ENCODE data around the gene KCNQ1. TPM values are rescaled to one million over a fixed set of nuclear protein-coding genes. Genes with fewer than 3 reads are reported as not detected.

KCNQ1 gene
- total RNA-seq, 2 experiments from 2014 or later = 20.4 to 26.0 TPM

- Mint-ChIP-seq H3K9me3 (ENCODE audit: insufficient read depth) (no peaks in the 10 kb centered on the region), H3K4me1 (ENCODE audit: low read depth) (no peaks in the 10 kb centered on the region), H3K36me3 (ENCODE audit: low read depth) (no peaks in the 10 kb centered on the region), H3K27me3 (ENCODE audit: low read depth) (no peaks in the 10 kb centered on the region), H3K4me3 (no peak overlapping the region), H3K27ac (no peak overlapping the region)
- POLR2A ChIA-PET = no interaction called here
- DNase-seq = no peak
- ATAC-seq = no peak
- CTCF ChIA-PET = no interaction called here
These were observed 132.5 kb downstream of the KCNQ1 start for GRCh38 chr11:2577031-2577990.

- Mint-ChIP-seq H3K36me3 (ENCODE audit: low read depth) (no peaks in the 10 kb centered on the region), H3K27ac (no peak overlapping the region), H3K27me3 (ENCODE audit: low read depth) (no peaks in the 10 kb centered on the region), H3K4me3 (no peak overlapping the region), H3K9me3 (ENCODE audit: insufficient read depth) (no peaks in the 10 kb centered on the region), H3K4me1 (ENCODE audit: low read depth) (no peaks in the 10 kb centered on the region)
- POLR2A ChIA-PET = no interaction called here
- CTCF ChIA-PET = no interaction called here
- ATAC-seq (no peak), DNase-seq (no peak)
These were observed 133.5 kb downstream of the KCNQ1 start for GRCh38 chr11:2577991-2578928.

DNA sequence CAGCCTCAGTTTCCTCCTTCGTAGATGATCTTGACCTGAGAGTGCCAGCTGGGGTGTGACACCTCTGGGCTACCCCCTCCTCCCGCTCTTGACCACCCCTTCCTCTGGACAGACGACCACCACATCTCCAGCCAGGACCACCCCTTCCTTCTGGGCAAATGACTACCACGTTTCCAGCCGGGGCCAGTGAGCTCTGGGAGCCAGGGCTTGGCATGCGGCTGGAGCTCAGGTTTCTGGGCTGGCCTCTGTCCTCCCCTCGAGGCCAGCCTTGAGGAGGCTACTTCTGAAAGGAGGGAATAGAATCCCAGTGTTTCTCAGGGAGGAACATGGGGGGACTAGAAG, 134.1 kb downstream of the KCNQ1 start:
- Mint-ChIP-seq H3K36me3 (ENCODE audit: low read depth) (no peaks in the 10 kb centered on the region), H3K27me3 (ENCODE audit: low read depth) (no peaks in the 10 kb centered on the region), H3K4me1 (ENCODE audit: low read depth) (no peaks in the 10 kb centered on the region), H3K4me3 (no peak overlapping the region), H3K27ac (no peak overlapping the region), H3K9me3 (ENCODE audit: insufficient read depth) (no peaks in the 10 kb centered on the region)
- ATAC-seq (no peak), DNase-seq (no peak)
- POLR2A ChIA-PET = no interaction called here
- CTCF ChIA-PET = no interaction called here

GRCh38 chr11:2579315-2580060, 134.7 kb downstream of the KCNQ1 start:
- CTCF ChIA-PET = no interaction called here
- Mint-ChIP-seq H3K4me1 (ENCODE audit: low read depth) (no peaks in the 10 kb centered on the region), H3K36me3 (ENCODE audit: low read depth) (no peaks in the 10 kb centered on the region), H3K27ac (no peak overlapping the region), H3K4me3 (no peak overlapping the region), H3K27me3 (ENCODE audit: low read depth) (no peaks in the 10 kb centered on the region), H3K9me3 (ENCODE audit: insufficient read depth) (no peaks in the 10 kb centered on the region)
- POLR2A ChIA-PET = no interaction called here
- no peak for ATAC-seq
- DNase-seq = no peak

DNA sequence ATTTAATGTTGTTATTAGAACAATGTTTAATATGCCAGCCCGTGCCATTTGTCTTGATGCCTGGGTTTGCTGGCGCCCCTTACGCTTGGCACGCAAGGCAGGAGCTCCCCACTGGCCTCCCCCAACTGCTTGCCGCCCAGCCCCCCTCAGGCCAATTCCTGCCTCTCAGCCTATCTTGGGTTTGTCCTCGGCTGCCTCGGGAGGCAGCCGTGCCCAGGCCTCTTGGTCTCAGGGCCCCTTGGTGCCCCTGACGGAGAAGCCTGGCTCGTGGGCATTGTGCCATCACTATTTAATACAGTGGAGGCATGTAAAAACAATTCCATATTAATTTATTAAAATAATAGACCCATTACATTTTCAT, 135.2 kb downstream of the KCNQ1 start:
- Mint-ChIP-seq H3K36me3 (ENCODE audit: low read depth) (no peaks in the 10 kb centered on the region), H3K27me3 (ENCODE audit: low read depth) (no peaks in the 10 kb centered on the region), H3K9me3 (ENCODE audit: insufficient read depth) (no peaks in the 10 kb centered on the region), H3K4me1 (ENCODE audit: low read depth) (no peaks in the 10 kb centered on the region), H3K27ac (no peak overlapping the region), H3K4me3 (no peak overlapping the region)
- ATAC-seq (no peak), DNase-seq (no peak)
- CTCF ChIA-PET = no interaction called here
- POLR2A ChIA-PET = no interaction called here

DNA sequence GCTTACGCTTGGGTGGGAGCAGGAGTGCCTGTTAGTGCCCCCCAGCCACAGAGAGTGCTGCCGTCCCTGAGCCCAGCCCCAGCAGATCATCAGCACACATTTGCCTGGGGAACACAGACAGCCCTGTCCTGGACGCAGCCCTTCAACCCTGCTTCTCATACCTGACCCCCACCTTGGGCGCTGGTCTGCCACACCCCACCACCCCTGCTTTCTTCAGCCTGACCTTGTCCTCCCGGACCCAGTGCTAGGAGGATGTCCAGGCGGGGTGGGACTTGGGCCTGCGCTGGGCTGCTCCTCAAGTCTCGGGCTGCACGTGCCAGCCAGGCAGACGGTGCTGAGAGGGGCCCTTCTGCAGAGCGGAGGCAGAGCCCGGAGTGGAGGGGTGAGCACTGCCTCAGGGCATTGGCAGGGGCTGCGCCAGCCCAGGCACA, 135.8 kb downstream of the KCNQ1 start:
- no peak for ATAC-seq
- ChIA-PET CTCF (no interaction called here), POLR2A (no interaction called here)
- Mint-ChIP-seq H3K27me3 (ENCODE audit: low read depth) (no peaks in the 10 kb centered on the region), H3K27ac (no peak overlapping the region), H3K36me3 (ENCODE audit: low read depth) (no peaks in the 10 kb centered on the region), H3K4me1 (ENCODE audit: low read depth) (no peaks in the 10 kb centered on the region), H3K9me3 (ENCODE audit: insufficient read depth) (no peaks in the 10 kb centered on the region), H3K4me3 (no peak overlapping the region)
- DNase-seq = no peak

DNA sequence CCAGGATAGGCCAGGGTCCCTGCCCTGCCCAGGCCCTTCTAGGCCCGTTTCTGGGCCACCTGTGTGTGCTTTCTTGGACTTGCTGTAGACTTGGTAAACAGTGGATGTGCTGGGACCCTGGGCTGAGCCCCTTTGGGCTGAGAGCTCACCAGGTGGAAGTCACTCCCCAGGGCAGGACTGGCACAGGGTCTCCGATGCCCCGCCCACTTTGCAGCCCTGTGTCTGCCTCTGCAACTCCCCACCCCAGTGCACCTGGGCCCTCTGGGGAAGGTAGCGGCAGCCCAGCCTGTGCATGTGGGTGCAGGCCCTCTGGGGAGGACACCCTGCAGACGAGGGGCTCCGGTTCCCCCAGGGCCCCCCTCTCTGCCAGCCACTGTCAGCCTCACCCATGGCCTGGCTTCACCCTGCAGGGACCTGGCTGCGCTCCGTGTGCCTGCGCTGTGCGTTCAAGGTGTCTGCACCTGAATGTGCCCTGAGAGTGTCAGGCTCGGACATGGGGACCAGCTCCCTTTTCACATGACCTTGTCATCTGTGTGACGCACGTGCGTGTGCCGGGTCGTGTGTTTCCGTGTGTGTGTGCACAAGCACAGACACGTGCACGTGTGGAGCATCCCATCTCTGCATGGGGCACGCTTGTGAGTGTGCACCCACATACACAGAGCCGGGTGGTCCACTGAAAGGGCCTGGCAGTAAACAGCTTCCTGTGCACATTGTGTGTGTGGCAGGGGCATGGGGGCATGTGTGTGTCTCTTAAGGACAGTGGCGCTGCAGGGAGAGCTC, 136.5 kb downstream of the KCNQ1 start:
- DNase-seq = no peak

DNA sequence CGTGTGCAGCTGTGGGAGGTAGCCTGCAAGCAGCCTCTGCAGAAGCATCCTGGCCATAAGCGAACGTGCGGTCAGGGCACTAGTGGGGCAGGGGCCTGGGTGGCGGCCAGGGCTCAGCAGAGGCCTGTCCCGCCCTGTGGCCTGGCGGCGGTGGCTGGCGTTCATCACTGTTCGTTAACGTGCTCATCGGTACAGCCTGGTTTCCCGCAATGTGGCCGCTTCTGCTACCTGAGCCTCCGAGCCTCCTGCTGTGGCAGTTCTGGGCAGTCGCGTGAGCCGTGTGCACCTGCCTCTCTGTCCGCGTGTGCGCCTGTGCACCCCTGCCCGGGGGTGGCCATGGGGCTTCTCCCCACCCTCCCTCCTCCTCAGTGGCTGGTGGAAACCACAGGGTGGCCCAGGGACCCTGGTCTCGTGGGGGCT, 137.1 kb downstream of the KCNQ1 start:
- no peak overlapping the region for H3K27ac Mint-ChIP-seq
- H3K9me3 Mint-ChIP-seq (ENCODE audit: insufficient read depth) = no peaks in the 10 kb centered on the region
- POLR2A ChIA-PET = no interaction called here
- CTCF ChIA-PET = no interaction called here
- H3K27me3 Mint-ChIP-seq (ENCODE audit: low read depth) = no peaks in the 10 kb centered on the region
- DNase-seq (no peak), ATAC-seq (no peak)
- no peaks in the 10 kb centered on the region for H3K36me3 Mint-ChIP-seq (ENCODE audit: low read depth)
- H3K4me3 Mint-ChIP-seq = no peak overlapping the region
- H3K4me1 Mint-ChIP-seq (ENCODE audit: low read depth) = no peaks in the 10 kb centered on the region

More for the DNA sequence above, 136.5 kb downstream of the KCNQ1 start:
- no peaks in the 10 kb centered on the region for H3K4me1 Mint-ChIP-seq (ENCODE audit: low read depth)
- H3K27me3 Mint-ChIP-seq (ENCODE audit: low read depth) = no peaks in the 10 kb centered on the region
- H3K9me3 Mint-ChIP-seq (ENCODE audit: insufficient read depth) = no peaks in the 10 kb centered on the region
- no peak for ATAC-seq
- H3K36me3 Mint-ChIP-seq (ENCODE audit: low read depth) = no peaks in the 10 kb centered on the region
- CTCF ChIA-PET = no interaction called here
- H3K27ac Mint-ChIP-seq = no peak overlapping the region
- POLR2A ChIA-PET = no interaction called here
- no peak overlapping the region for H3K4me3 Mint-ChIP-seq

- ChIA-PET POLR2A (no interaction called here), CTCF (no interaction called here)
- Mint-ChIP-seq H3K9me3 (ENCODE audit: insufficient read depth) (no peaks in the 10 kb centered on the region), H3K27me3 (ENCODE audit: low read depth) (no peaks in the 10 kb centered on the region), H3K4me3 (no peak overlapping the region), H3K4me1 (ENCODE audit: low read depth) (no peaks in the 10 kb centered on the region), H3K36me3 (ENCODE audit: low read depth) (no peaks in the 10 kb centered on the region), H3K27ac (no peak overlapping the region)
- no peak for ATAC-seq
- no peak for DNase-seq
These were observed 137.6 kb downstream of the KCNQ1 start for GRCh38 chr11:2582351-2582945.

- Mint-ChIP-seq H3K27ac (no peak overlapping the region), H3K36me3 (ENCODE audit: low read depth) (no peaks in the 10 kb centered on the region), H3K4me3 (no peak overlapping the region), H3K9me3 (ENCODE audit: insufficient read depth) (no peaks in the 10 kb centered on the region), H3K4me1 (ENCODE audit: low read depth) (no peaks in the 10 kb centered on the region), H3K27me3 (ENCODE audit: low read depth) (no peaks in the 10 kb centered on the region)
- ChIA-PET CTCF (no interaction called here), POLR2A (no interaction called here)
- DNase-seq (no peak), ATAC-seq (no peak)
These were observed 138.3 kb downstream of the KCNQ1 start for GRCh38 chr11:2582946-2583604.

GRCh38 chr11:2583605-2583958, 138.8 kb downstream of the KCNQ1 start:
- no peak overlapping the region for H3K4me3 Mint-ChIP-seq
- H3K9me3 Mint-ChIP-seq (ENCODE audit: insufficient read depth) = no peaks in the 10 kb centered on the region
- H3K36me3 Mint-ChIP-seq (ENCODE audit: low read depth) = no peaks in the 10 kb centered on the region
- no peak overlapping the region for H3K27ac Mint-ChIP-seq
- ATAC-seq (no peak), DNase-seq (no peak)
- CTCF ChIA-PET = no interaction called here
- no peaks in the 10 kb centered on the region for H3K4me1 Mint-ChIP-seq (ENCODE audit: low read depth)
- POLR2A ChIA-PET = no interaction called here
- no peaks in the 10 kb centered on the region for H3K27me3 Mint-ChIP-seq (ENCODE audit: low read depth)
